Measurements from ENCODE around the gene ZNF552.
A peak's percentile ranks its signal among the peaks of the same experiment; 100 is the strongest.
"Not testable (repeated sequence)": the region's sequence is repeated elsewhere in the genome, so short reads cannot be mapped to it uniquely, and the experiment has no call there.

Gene ZNF552

GRCh38 chr19:57814505-57815246, at the start of gene ZNF552:
Gene ZNF552, minus strand, starts transcription at chr19:57814913. Its CDS starts 170 bp downstream, at chr19:57814743.
- DNase-seq (ENCODE audit: low spot score in 2 of 2) (peak; percentile 47 to 49), ATAC-seq (replicated peaks; ENCODE audit: extremely low read depth, poor library complexity, severe bottlenecking) (peak; percentile 81)
- Mint-ChIP-seq H3K9me3 (no peaks in the 10 kb centered on the region), H3K4me3 (peak within 1 kb of the TSS; percentile 97), H3K36me3 (ENCODE audit: insufficient read depth) (peaks cover 28% of the 10 kb centered on the region), H3K4me1 (peaks cover 56% of the 10 kb centered on the region), H3K27me3 (no peaks in the 10 kb centered on the region), H3K27ac (ENCODE audit: low read depth) (peak within 1 kb of the TSS; percentile 97)

- not testable (repeated sequence) for ATAC-seq (replicated peaks; ENCODE audit: extremely low read depth, poor library complexity, severe bottlenecking); H3K27ac Mint-ChIP-seq (ENCODE audit: low read depth); H3K27me3 Mint-ChIP-seq; DNase-seq (ENCODE audit: low spot score in 2 of 2); H3K4me1 Mint-ChIP-seq; H3K9me3 Mint-ChIP-seq; H3K4me3 Mint-ChIP-seq
- peaks cover 54% of the 10 kb centered on the region for H3K36me3 Mint-ChIP-seq (ENCODE audit: insufficient read depth)
These were observed 47.6 kb upstream of the ZNF552 start for GRCh38 chr19:57862351-57862750.

- H3K27ac Mint-ChIP-seq (ENCODE audit: low read depth); H3K9me3 Mint-ChIP-seq; DNase-seq (ENCODE audit: low spot score in 2 of 2); H3K27me3 Mint-ChIP-seq; ATAC-seq (replicated peaks; ENCODE audit: extremely low read depth, poor library complexity, severe bottlenecking); H3K4me3 Mint-ChIP-seq: not testable (repeated sequence)
- peaks cover 45% of the 10 kb centered on the region for H3K36me3 Mint-ChIP-seq (ENCODE audit: insufficient read depth)
- H3K4me1 Mint-ChIP-seq = peaks cover 37% of the 10 kb centered on the region
These were observed 39.4 kb upstream of the ZNF552 start for GRCh38 chr19:57854117-57854516.

- not testable (repeated sequence) for ATAC-seq (replicated peaks; ENCODE audit: extremely low read depth, poor library complexity, severe bottlenecking); H3K27me3 Mint-ChIP-seq; DNase-seq (ENCODE audit: low spot score in 2 of 2); H3K9me3 Mint-ChIP-seq; H3K4me3 Mint-ChIP-seq
- peaks cover 30% of the 10 kb centered on the region for H3K36me3 Mint-ChIP-seq (ENCODE audit: insufficient read depth)
- H3K4me1 Mint-ChIP-seq = peaks cover 36% of the 10 kb centered on the region
- peak overlapping the region; percentile 97 for H3K27ac Mint-ChIP-seq (ENCODE audit: low read depth)
These were observed 37.3 kb upstream of the ZNF552 start for GRCh38 chr19:57851812-57852603.

- H3K4me3 Mint-ChIP-seq = peak overlapping the region; percentile 95
- H3K27me3 Mint-ChIP-seq = no peaks in the 10 kb centered on the region
- peaks cover 32% of the 10 kb centered on the region for H3K4me1 Mint-ChIP-seq
- H3K36me3 Mint-ChIP-seq (ENCODE audit: insufficient read depth) = peaks cover 24% of the 10 kb centered on the region
- no peaks in the 10 kb centered on the region for H3K9me3 Mint-ChIP-seq
- ATAC-seq (replicated peaks; ENCODE audit: extremely low read depth, poor library complexity, severe bottlenecking) (no peak), DNase-seq (ENCODE audit: low spot score in 2 of 2) (no peak)
- H3K27ac Mint-ChIP-seq (ENCODE audit: low read depth) = peak overlapping the region; percentile 97
These were observed 35.9 kb upstream of the ZNF552 start for GRCh38 chr19:57850553-57851017.

- H3K4me1 Mint-ChIP-seq = peaks cover 32% of the 10 kb centered on the region
- peak within 1 kb of the TSS; percentile 95 for H3K4me3 Mint-ChIP-seq
- not testable (repeated sequence) for H3K27me3 Mint-ChIP-seq, H3K9me3 Mint-ChIP-seq
- DNase-seq (ENCODE audit: low spot score in 2 of 2) = peak; percentile 59 to 81
- peak; percentile 100 for ATAC-seq (replicated peaks; ENCODE audit: extremely low read depth, poor library complexity, severe bottlenecking)
- H3K36me3 Mint-ChIP-seq (ENCODE audit: insufficient read depth) = peaks cover 25% of the 10 kb centered on the region
- peak within 1 kb of the TSS; percentile 97 for H3K27ac Mint-ChIP-seq (ENCODE audit: low read depth)
These were observed 35.2 kb upstream of the ZNF552 start, which contains the start of gene ZNF587 for GRCh38 chr19:57849666-57850473. Gene ZNF587, plus strand, starts transcription at chr19:57849859. Its CDS starts 180 bp downstream, at chr19:57850039.

GRCh38 chr19:57849162-57849665, 34.5 kb upstream of the ZNF552 start:
- not testable (repeated sequence) for H3K9me3 Mint-ChIP-seq; H3K27me3 Mint-ChIP-seq; ATAC-seq (replicated peaks; ENCODE audit: extremely low read depth, poor library complexity, severe bottlenecking); DNase-seq (ENCODE audit: low spot score in 2 of 2)
- H3K4me1 Mint-ChIP-seq = peaks cover 32% of the 10 kb centered on the region
- H3K4me3 Mint-ChIP-seq = peak overlapping the region; percentile 95
- peak overlapping the region; percentile 97 for H3K27ac Mint-ChIP-seq (ENCODE audit: low read depth)
- H3K36me3 Mint-ChIP-seq (ENCODE audit: insufficient read depth) = peaks cover 25% of the 10 kb centered on the region

GRCh38 chr19:57847164-57847563, 32.5 kb upstream of the ZNF552 start:
- not testable (repeated sequence) for H3K4me3 Mint-ChIP-seq; ATAC-seq (replicated peaks; ENCODE audit: extremely low read depth, poor library complexity, severe bottlenecking); DNase-seq (ENCODE audit: low spot score in 2 of 2); H3K27ac Mint-ChIP-seq (ENCODE audit: low read depth); H3K9me3 Mint-ChIP-seq; H3K27me3 Mint-ChIP-seq
- peaks cover 15% of the 10 kb centered on the region for H3K36me3 Mint-ChIP-seq (ENCODE audit: insufficient read depth)
- H3K4me1 Mint-ChIP-seq = peaks cover 25% of the 10 kb centered on the region

GRCh38 chr19:57841122-57841763, 26.5 kb upstream of the ZNF552 start:
- DNase-seq (ENCODE audit: low spot score in 2 of 2) = no peak
- no peak for ATAC-seq (replicated peaks; ENCODE audit: extremely low read depth, poor library complexity, severe bottlenecking)
- Mint-ChIP-seq H3K27me3 (no peaks in the 10 kb centered on the region), H3K9me3 (no peaks in the 10 kb centered on the region), H3K27ac (ENCODE audit: low read depth) (no peak overlapping the region), H3K4me1 (peaks cover 11% of the 10 kb centered on the region), H3K4me3 (no peak overlapping the region), H3K36me3 (ENCODE audit: insufficient read depth) (peaks cover 25% of the 10 kb centered on the region)

- H3K36me3 Mint-ChIP-seq (ENCODE audit: insufficient read depth) = peaks cover 20% of the 10 kb centered on the region
- not testable (repeated sequence) for H3K27me3 Mint-ChIP-seq; H3K9me3 Mint-ChIP-seq; H3K4me3 Mint-ChIP-seq; DNase-seq (ENCODE audit: low spot score in 2 of 2)
- ATAC-seq (replicated peaks; ENCODE audit: extremely low read depth, poor library complexity, severe bottlenecking) = peak; percentile 40
- H3K4me1 Mint-ChIP-seq = peaks cover 11% of the 10 kb centered on the region
- H3K27ac Mint-ChIP-seq (ENCODE audit: low read depth) = peak overlapping the region; percentile 44
These were observed 24.0 kb upstream of the ZNF552 start for GRCh38 chr19:57838622-57839191.

- H3K36me3 Mint-ChIP-seq (ENCODE audit: insufficient read depth) = peaks cover 20% of the 10 kb centered on the region
- H3K27ac Mint-ChIP-seq (ENCODE audit: low read depth); H3K9me3 Mint-ChIP-seq: not testable (repeated sequence)
These were observed 22.3 kb upstream of the ZNF552 start for GRCh38 chr19:57836991-57837390.

More at GRCh38 chr19:57836991-57837390, 22.3 kb upstream of the ZNF552 start:
- not testable (repeated sequence) for ATAC-seq (replicated peaks; ENCODE audit: extremely low read depth, poor library complexity, severe bottlenecking); H3K4me3 Mint-ChIP-seq; H3K27me3 Mint-ChIP-seq; DNase-seq (ENCODE audit: low spot score in 2 of 2)
- peaks cover 11% of the 10 kb centered on the region for H3K4me1 Mint-ChIP-seq

Data from central memory CD8-positive, alpha-beta T cell (primary cell).